Breast epithelium (tissue), 4 donors: ENCODE data around the gene GPR108. TPM values are rescaled to one million over a fixed set of nuclear protein-coding genes. Genes with fewer than 3 reads are reported as not detected.
"Not testable (repeated sequence)": the region's sequence is repeated elsewhere in the genome, so short reads cannot be mapped to it uniquely, and the experiment has no call there.

Source experiments
- DNase-seq, 2 donors: peaks; one replicate each; pipeline ENCODE4 v3.0.0-alpha.2; 2019; ENCODE audit warnings: low spot score in 2 of 2
- H3K27ac ChIP-seq, 2 donors: fragments of 200-600 bp; sonication (generic) in 1 of 2; one replicate each; pipeline ENCODE4 v1.5.1; 2016 to 2019; ENCODE audit warnings: mild to moderate bottlenecking in 1 of 2
- H3K27me3 ChIP-seq, 2 donors: fragments of 200-600 bp; sonication (generic) in 1 of 2; one replicate each; pipeline versions ENCODE4 v1.5.1 to v1.6.0; 2017 to 2019; ENCODE audit warnings: control low read depth in 1 of 2, mild to moderate bottlenecking in 1 of 2
- H3K36me3 ChIP-seq: fragments of 200-600 bp; one replicate; pipeline ENCODE4 v1.5.1; 2019
- H3K4me1 ChIP-seq, 2 donors: fragments of 200-600 bp; sonication (generic); one replicate each; pipeline ENCODE4 v1.5.1; 2016 to 2019; ENCODE audit warnings: control low read depth in 1 of 2
- H3K4me3 ChIP-seq, 3 donors: fragments of 200-600 bp; sonication (generic); 1 replicate in 2 of 3; 2 replicates in 1 of 3; pipeline ENCODE4 v1.5.1; 2016 to 2019; ENCODE audit warnings: mild to moderate bottlenecking in 3 of 3, moderate library complexity in 2 of 3
- H3K9me3 ChIP-seq, 2 donors: fragments of 200-600 bp; sonication (generic) in 1 of 2; one replicate each; pipeline ENCODE4 v1.5.1; 2016 to 2019; ENCODE audit warnings: control low read depth in 1 of 2
- CTCF ChIP-seq, 3 donors: fragments of 450-650 bp; IDR thresholded peaks; one replicate each; pipeline ENCODE4 v1.5.1; 2016 to 2017; ENCODE audit warnings: antibody characterized with exemption in 3 of 3, mild to moderate bottlenecking in 3 of 3, moderate library complexity in 3 of 3
- POLR2A ChIP-seq: fragments of 450-650 bp; IDR thresholded peaks from one replicate; pipeline ENCODE4 v1.6.1; 2016; ENCODE audit warnings: antibody characterized with exemption, mild to moderate bottlenecking, moderate library complexity
- POLR2AphosphoS5 ChIP-seq, 3 donors: sonication (generic); formaldehyde crosslinking; IDR thresholded peaks; one replicate each; pipeline ENCODE4 v1.6.1; 2017; ENCODE audit warnings: antibody characterized with exemption in 3 of 3
- intact Hi-C: fragments of 100-400 bp; cut with DNase I; formaldehyde crosslinking; loops from one replicate; pipeline ENCODE4 v1.15.1; 2023; ENCODE audit warnings: low total_unique reads
- total RNA-seq, 3 donors: library from RNA; depleted of rRNA; stranded (reverse); fragments of >200 nt; gene quantifications; one replicate each; pipeline ENCODE4 v1.1.0, GENCODE V29; 2016

GPR108 gene
- total RNA-seq, 3 donors from 2014 or later = 62.9 to 98.1 (median 78.0) TPM

DNA sequence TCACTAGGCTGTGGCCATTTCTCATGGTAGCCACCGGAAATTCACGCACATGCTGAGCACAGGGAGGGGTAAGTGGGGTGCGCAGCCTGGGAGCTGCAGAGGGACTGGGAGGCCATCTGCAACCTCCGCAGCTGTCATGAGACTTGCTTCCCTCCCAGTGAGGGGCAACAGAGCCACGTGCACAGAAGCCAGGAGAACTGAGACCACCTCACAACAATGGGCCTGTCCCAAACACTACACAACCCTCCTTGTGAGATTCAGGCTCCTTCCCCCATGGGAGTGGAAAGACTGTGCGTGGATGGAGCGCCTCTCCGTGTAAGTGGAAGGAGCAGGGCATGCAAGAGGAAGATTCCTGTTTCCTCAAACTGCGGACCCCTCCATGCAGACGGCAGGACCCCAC, 25.8 kb downstream of the GPR108 start:
- Histone ChIP-seq H3K27ac (no peak overlapping the region), H3K36me3 (no peaks in the 10 kb centered on the region), H3K27me3 (peaks cover 0 to 6% of the 10 kb centered on the region in 2 donors), H3K9me3 (no peaks in the 10 kb centered on the region), H3K4me1 (no peaks in the 10 kb centered on the region), H3K4me3 (no peak overlapping the region)
- intact Hi-C loops = no loop called here
- TF ChIP-seq POLR2AphosphoS5 (IDR thresholded peaks at IDR 0.05) = no peak
- no peak for TF ChIP-seq POLR2A
- no peak for TF ChIP-seq CTCF (IDR thresholded peaks at IDR 0.05)
- no peak for DNase-seq

- H3K4me3 ChIP-seq = no peak overlapping the region
- no peak for TF ChIP-seq CTCF (IDR thresholded peaks at IDR 0.05)
- no peak for TF ChIP-seq POLR2AphosphoS5 (IDR thresholded peaks at IDR 0.05)
- TF ChIP-seq POLR2A = no peak
- H3K4me1 ChIP-seq = no peaks in the 10 kb centered on the region
- peaks cover 0 to 6% of the 10 kb centered on the region in 2 donors for H3K27me3 ChIP-seq
- no peaks in the 10 kb centered on the region for H3K36me3 ChIP-seq
- DNase-seq = no peak
- H3K9me3 ChIP-seq = no peaks in the 10 kb centered on the region
- peak overlapping the region in 1 of 2 donors; percentile 32 for H3K27ac ChIP-seq
- intact Hi-C loops = no loop called here
Measured at GRCh38 chr19:6711078-6711361, 26.4 kb downstream of the GPR108 start.

- TF ChIP-seq POLR2A = no peak
- TF ChIP-seq POLR2AphosphoS5 (IDR thresholded peaks at IDR 0.05) = no peak
Measured at GRCh38 chr19:6710273-6711077, 26.9 kb downstream of the GPR108 start.

DNA sequence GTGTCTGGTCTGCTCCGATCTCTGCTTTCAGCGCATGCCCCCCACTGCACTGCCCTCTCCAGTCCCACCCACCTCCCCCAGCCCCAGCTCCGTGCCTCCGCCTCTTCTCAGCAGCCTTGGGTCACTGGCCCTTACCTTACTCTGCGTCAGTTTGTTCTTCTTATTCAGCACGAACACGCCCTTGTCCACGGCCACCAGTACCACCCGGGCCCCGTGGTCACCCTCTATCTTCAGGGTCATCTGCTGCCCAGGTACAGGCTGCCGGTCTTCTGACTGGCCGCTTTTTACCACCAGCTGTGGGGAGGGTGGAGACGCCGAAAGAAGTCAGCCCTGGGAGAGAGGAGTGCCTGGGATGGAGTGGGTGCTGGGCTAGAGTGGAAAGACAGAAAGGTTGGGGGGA, 27.8 kb downstream of the GPR108 start:
- intact Hi-C loops = no loop called here
- DNase-seq = no peak
- H3K27me3 ChIP-seq = peaks cover 0 to 6% of the 10 kb centered on the region in 2 donors

More at GRCh38 chr19:6710273-6711077, 26.9 kb downstream of the GPR108 start:
- intact Hi-C loops = no loop called here
- DNase-seq = no peak
- Histone ChIP-seq H3K9me3 (no peaks in the 10 kb centered on the region), H3K4me1 (no peaks in the 10 kb centered on the region), H3K27me3 (peaks cover 0 to 6% of the 10 kb centered on the region in 2 donors), H3K27ac (peak overlapping the region in 1 of 2 donors; percentile 32), H3K4me3 (no peak overlapping the region), H3K36me3 (no peaks in the 10 kb centered on the region)

GRCh38 chr19:6708913-6709312, 28.5 kb downstream of the GPR108 start:
- intact Hi-C loops = not testable (repeated sequence)

More for the DNA sequence above, 27.8 kb downstream of the GPR108 start:
- TF ChIP-seq POLR2A = no peak
- TF ChIP-seq POLR2AphosphoS5 (IDR thresholded peaks at IDR 0.05) = no peak
- TF ChIP-seq CTCF (IDR thresholded peaks at IDR 0.05) = no peak
- Histone ChIP-seq H3K27ac (no peak overlapping the region), H3K4me1 (no peaks in the 10 kb centered on the region), H3K4me3 (no peak overlapping the region), H3K36me3 (no peaks in the 10 kb centered on the region), H3K9me3 (no peaks in the 10 kb centered on the region)

GRCh38 chr19:6708346-6708745, 29.0 kb downstream of the GPR108 start:
- Histone ChIP-seq H3K4me1 (no peaks in the 10 kb centered on the region), H3K27ac (no peak overlapping the region), H3K27me3 (peaks cover 0 to 6% of the 10 kb centered on the region in 2 donors), H3K4me3 (no peak overlapping the region), H3K9me3 (no peaks in the 10 kb centered on the region), H3K36me3 (no peaks in the 10 kb centered on the region)
- TF ChIP-seq CTCF (IDR thresholded peaks at IDR 0.05) (no peak), POLR2A (no peak), POLR2AphosphoS5 (IDR thresholded peaks at IDR 0.05) (no peak)
- DNase-seq = no peak
- intact Hi-C loops = no loop called here

More at GRCh38 chr19:6708913-6709312, 28.5 kb downstream of the GPR108 start:
- H3K4me1 ChIP-seq, H3K9me3 ChIP-seq, DNase-seq, H3K27ac ChIP-seq, H3K36me3 ChIP-seq, H3K4me3 ChIP-seq, H3K27me3 ChIP-seq: not testable (repeated sequence)
